ENCODE data around the gene NET1.
"Not testable (repeated sequence)": the region's sequence is repeated elsewhere in the genome, so short reads cannot be mapped to it uniquely, and the experiment has no call there.

Gene NET1

DNA sequence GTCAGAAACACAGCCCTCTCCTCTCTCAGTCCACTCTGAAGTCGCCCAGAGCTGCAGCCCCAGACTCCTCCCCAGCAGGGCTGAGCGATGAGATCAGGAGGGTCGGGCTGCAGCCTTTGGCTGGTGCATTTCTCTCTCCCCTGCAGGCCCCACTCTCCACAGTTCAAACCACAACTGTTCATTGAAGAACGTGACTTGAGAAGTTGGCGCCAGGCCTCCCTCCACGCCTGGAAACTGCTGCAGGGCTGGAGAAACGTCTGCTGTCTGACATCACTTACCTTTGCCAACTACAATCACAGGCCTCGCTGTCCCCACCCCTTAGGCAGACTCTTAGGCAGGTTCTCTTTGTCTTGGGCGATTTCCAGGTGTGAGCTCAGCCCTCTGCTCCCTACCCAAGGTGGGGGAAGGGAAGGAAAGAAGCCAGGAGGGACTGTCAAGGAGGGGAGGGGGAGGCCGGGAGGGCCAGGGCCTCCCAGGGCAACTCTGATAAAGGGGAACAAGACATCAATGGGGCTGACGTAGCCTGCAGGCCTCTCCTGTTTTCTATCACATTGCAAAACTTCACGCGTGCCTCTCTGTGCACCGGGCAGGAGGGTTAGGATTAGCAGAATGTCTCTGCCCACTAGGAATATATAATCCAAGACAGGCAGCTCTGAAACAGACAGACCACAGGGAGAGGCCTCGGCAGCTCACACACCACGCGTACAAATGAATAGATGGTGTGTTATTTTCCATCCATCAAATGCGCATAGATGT is 54.3 kb downstream of the NET1 start:
- peak; percentile 86 for DNase-seq

DNA sequence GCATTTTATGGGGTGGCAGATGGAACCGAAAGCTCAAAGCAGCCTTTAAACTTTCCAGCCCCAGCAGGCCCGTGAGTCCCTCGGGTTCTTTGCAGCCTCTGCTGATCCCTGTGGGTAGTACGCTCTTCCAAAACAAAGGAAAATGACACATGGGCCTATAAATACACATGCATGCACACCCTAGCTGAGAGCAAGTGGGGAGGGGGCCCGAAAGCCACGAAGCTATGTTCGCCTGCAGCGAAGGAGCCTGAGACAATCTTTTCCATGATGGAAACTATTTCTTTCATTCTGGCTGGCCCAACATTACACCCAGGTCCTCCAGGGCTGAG is 54.8 kb downstream of the NET1 start:
- DNase-seq = peak; percentile 70

DNA sequence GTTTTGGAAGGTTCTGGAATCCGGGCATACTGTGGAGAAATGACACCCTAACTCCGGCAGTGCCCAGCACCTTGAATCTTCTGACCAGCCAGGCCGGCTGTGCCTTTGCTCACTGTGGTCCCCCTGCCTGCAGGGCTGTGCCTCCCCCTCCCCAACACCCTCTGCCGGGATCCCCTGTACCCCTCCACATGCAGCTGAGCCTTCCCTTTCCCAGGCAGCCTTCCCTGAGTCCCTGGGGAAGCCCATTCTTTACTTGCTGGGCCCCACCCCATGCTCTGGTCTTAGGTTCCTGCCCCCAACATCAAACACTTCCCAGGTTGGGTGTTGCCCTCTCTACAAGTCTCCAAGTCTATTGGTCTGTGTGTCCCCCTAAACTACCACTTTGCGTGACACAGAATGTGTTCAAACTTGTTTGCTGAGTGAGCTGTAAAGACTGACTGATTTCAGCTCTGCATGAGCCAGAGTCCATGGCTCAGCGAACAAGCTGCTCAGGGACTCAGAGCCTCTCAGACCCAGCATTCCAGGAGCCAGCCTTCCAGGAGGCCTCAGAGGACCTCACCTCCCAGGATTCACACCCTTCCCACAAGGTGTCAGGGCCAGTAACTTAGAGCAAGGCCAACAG is 55.4 kb downstream of the NET1 start:
- DNase-seq = no peak

DNA sequence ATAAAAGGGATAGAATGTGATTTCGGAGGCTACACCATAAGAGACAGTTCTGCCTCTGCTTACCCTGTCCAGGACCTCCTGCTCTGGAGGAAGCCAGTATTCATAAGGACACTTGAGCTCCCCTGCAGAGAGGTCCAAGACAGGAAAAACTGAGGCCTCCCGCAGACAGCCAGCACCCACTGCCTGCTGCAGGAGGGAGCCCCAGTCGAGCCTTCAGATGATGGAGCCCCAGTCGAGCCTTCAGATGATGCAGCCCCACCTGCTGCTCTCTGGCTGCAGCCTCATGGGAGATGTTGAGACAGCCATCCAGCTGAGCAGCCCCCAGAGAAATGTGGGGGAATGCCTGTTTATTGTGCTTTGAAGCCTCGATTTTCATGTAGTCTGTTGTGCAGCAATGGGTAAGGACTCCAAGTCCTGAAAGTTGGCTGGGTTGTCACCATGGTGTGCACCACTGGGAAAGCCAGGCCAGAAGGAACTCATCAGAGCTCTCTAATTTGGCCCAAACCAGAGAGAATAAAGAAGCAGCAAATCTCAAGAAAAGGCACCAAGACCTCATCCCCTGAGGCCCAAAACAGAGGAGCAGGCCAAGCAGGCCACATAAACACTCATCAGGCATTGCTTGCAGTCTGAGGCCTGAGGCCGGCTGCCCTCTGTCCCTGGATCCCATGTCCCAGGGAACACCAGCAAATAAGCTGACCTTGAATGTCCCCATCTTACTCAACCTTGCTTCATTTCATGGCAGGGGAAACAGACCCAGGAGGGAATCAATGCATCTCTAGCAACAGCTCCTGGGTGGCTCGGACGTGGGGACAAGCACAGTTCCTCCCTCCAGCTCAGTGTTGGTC is 56.1 kb downstream of the NET1 start:
- DNase-seq = no peak

DNA sequence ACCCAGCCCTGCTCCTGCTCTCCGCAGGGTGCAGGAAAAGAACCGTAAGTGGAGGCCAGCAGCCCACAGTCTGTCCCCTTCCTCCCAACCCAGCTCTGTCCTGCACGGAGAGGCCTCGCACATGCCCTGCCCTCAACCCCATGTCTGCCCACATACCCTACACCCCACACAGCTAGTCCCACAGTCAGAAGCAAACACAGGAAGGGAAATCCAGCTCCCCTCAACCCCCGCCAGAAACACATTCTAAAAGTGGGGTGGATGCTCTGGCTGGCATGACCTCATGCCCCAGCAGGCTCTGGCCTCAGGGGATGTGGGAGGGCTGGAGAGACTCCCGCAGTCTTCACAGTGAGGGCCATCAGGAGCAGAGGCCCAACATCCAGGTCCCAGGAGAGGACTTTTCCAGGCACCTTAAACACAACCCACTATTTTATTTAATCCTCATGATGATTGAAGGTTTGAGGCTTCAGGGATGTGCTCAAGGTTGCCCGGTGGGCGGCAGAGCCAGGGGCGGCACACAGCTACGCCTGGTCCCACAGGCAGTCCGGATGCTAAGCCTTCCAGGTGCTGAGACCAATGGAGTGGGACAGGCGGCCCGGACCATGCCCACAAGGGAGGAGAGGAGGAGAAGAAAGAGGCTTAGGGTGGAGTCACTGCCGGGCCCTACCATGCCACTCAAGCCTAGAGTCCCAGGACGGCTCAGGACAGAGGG is 57.1 kb downstream of the NET1 start:
- DNase-seq = peak; percentile 36

DNA sequence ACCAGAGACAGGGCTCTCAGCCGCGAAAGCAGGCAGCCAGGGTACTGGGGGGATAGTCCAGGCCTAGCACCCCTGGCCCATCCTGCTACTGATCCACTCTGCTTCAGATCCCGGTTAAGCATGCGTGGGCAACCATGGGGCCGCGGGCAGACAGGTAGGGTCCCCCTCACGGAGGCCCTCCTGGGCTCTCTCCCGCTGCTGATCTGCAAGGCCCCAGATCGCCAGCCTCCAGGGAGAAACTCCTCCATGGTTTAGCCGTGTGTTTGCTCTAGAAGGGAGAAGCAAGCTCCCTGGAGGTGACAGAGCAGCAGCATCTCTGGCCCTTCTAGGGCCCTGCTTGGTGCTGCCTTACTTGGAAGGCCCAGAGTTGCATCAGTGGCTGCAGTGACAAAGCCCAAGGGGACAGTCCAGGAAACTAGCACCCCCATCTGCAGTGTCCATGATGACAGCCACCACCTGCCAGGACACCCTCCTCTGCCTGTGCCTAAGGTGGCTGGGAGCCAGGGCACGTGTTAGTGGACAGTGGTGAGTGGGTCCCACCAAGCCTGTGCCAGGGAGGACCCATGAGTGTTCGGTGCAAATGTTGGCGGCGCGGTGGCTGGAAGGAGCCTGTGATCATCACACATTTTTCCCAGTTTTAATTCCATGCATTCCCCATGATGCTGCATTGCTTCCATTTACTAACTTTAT is 57.9 kb downstream of the NET1 start:
- DNase-seq = peak; percentile 24

DNA sequence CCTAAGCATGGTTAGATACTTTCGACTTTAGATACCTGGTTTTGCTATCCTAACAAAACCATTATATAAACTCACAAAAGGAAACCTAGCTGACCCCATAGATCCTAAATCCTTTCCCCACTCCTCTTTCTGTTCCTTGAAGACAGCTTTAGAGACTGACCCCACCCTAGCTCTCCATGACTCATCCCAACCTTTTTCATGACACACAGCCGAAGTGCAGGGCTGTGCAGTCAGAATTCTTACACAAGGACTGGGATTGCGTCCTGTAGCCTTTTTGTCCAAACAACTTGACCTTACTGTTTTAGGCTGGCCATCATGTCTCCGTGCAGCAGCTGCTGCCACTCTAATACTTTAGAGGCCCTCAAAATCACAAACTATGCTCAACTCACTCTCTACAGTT is 62.3 kb downstream of the NET1 start:
- not testable (repeated sequence) for DNase-seq

DNA sequence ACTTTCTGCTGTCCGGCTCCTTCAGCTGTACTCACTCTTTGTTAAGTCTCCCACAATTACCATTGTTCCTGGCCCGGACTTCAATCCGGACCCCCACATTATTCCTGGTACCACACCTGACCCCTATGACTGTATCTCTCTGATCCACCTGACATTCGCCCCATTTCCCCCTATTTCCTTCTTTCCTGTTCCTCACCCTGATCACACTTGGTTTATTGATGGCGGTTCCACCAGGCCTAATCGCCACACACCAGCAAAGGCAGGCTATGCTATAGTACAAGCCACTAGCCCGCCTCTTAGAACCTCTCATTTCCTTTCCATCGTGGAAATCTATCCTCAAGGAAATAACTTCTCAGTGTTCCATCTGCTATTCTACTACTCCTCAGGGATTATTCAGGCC is 62.7 kb downstream of the NET1 start:
- DNase-seq = not testable (repeated sequence)

DNA sequence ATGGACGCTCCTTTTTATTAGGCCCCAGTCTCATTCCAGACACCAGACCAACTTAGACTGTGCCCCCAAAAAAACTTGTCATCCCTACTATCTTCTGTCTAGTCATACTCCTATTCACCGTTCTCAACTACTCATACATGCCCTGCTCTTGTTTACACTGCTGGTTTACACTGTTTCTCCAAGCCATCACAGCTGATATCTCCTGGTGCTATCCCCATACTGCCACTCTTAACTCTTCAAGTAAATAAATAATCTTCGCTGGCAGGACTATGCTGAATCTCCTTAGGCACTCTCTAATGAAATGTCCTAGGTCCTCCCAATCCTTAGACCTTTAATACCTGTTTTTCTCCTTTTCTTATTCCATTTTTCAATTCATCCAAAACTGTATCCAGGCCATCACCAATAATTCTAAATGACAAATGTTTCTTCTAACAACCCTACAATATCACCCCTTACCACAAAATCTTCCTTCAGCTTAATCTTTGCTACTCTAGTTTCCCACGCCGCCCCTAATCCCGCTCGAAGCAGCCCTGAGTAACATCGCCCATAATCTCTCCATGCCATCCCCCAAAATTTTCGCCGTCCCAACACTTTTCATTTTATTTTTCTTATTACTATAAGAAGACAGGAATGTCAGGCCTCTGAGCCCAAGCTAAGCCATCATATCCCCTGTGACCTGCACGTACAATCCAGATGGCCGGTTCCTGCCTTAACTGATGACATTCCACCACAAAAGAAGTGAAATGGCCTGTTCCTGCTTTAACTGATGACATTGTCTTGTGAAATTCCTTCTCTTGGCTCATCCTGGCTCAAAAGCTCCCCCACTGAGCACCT is 63.8 kb downstream of the NET1 start:
- not testable (repeated sequence) for DNase-seq

DNA sequence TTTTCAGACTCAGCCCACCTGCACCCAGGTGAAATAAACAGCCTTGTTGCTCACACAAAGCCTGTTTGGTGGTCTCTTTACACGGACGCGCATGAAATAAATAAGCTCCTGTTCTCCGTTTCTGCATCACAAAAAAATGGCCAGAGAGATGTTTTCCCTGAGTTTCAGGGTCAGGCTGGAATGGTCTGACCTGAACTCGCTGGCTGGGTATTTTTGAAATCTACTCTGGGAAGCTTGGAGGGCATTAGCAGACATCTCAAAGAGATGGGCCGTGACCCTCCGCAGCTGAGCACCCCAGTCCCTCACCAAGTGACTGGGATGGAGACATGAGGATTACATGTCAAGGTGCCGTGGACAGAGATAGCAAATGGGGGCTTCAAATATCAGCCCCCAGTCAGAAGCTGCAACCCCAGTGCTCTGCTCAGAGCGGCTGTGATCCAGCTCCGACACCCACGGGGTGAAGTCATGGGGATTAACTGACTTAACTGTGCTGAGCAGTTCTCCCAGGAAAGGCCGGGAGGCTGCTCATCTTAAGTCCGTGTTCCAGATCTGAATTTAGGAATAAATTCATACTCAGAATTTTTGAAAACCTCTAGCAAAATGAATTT is 64.7 kb downstream of the NET1 start:
- DNase-seq = peak; percentile 44

DNA sequence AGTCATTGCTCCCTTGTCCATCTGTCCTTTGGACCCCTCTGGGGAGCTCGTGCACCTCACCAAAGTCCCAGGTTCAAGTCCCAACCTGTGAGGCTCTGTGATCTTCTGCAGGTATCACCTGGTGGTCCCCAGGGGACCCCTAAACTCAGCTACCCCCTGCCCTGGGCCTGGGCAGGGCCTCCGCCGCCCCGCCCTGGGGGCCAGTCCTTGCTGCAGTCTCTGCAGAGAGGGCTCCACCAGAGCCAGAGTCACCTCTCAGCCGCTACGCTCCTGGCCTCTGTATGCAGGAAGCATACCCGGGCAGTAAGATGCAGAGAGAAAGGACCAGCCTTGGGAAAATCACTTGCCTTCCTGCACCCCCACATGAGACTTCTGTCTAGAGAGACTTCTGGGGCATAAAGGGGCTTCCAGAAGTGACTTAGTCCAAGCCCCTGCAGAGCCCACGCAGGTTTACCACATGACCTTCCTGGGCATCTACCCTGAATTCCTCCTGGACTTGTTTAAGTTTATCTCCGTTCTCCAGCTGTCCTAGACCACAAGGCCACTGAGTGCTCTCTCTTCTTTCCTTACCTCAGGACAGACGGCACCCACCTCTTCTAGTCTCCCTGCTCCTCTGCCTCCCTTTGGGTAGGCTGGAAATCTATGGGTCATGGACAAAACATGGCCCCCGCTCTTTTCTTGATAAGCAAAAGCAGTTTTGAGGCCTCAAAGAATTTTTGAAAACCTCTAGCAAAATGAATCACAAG is 65.8 kb downstream of the NET1 start:
- DNase-seq = peak; percentile 34

DNA sequence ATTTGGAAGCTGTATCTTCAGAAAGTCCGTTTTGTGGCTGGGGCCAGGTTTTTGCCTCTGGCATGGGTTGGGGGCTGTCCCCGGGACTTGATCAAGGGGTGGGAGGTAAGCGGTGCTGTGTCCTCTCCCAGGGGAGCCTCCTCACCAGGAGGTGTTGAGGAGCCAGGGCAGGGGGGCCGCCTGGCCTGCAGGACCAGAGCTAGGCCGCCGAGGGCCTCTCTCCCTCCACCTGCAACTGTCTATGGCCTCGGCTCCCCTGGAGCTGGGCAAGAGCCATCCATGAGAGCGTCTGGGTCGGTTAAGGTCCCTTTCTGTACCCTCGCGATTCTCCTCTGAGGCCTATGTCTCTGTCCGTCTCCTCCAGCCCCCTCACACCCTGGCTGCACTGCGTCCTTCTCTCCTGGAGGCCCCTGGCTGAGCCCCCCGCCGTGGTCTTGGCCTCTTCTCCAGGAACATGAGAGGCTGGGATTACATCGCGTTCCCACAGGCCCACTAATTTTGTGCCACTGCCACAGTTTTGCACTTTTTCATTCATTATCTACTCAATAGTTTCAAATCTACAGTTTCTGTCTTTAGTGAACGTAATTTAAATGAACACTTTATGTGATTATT is 66.4 kb downstream of the NET1 start:
- DNase-seq = peak; percentile 39

DNA sequence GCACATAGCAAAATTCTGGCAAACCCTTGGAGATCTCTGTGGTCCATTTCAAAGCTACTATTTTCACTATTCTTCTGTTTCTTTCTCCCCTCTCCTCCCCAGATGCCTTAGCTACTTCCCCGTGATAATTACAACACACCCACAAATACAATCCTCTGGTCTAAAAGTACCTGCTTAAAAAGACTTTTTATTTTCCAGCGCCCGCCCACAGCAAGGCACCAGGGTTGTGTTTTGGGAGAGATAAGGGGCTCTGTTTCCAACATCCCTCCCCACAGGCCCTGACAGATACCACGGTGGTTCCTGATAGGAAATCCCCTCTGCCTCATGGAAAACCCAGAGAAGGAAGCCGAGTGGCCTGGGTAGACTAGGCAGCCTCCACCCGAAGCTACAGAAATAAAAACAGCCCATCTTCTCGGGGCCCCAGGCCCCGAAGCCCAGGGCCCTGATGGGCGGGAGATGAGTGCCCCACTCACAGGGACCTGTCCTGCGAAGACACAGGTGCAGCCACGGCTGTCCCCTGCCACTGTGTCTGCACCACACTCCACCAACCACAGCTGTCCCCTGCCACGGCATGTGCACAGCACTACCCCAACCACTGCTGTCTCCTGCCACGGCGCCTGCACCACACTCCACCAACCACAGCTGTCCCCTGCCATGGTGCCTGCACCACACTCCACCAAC is 67.3 kb downstream of the NET1 start:
- peak; percentile 30 for DNase-seq

DNA sequence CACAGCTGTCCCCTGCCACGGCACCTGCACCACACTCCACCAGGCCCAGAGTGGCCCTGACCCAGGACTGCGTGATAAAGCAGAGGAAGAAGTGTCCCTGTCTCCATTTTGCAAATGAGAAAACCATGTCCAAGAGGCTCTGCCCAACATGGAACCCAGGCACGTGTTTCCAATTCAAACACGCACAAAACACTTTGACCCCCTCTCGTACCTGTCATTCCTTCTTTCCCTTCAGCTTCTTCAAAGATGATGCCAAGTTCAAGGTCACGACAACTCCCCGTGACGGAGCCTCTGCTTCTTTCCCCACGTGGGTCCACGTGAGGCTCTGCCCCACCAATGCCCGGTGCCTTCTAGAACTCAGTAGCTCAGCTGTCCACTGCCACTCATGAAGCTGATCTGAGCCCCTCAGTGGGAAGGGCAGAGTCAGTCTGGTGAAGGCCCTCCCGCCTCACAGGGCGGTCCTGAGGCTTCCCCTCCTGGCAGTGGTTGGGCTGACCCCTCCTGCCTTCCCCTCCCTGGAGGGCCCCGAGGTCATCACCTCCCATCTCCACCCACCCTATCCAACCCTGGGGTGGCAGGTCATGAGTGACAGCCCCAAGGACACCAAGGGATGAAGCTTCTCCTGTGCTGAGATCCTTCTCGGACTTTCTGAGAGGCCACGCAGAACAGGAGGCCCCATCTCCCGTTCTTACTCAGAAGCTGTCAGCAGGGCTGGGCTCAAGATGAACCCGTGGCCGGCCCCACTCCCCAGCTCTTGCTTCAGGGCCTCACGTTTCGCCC is 68.0 kb downstream of the NET1 start:
- DNase-seq = no peak

DNA sequence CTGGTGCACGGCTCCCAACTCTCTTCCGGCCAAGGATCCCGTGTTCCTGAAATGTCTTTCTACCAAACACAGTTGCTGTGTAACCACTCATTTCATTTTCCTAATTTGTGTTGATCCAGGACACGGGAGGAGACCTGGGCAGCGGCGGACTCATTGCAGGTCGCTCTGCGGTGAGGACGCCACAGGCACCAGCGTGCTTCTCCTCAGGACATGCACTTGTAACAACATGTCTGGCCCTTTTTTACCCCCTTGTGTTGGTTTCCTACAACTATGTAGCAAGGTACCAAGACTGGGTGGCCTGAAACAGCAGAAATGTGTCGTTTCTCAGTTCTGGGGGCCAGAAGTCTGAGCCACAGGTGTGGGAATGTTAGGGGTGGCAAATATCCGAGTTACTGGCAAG is 68.8 kb downstream of the NET1 start:
- no peak for DNase-seq

DNA sequence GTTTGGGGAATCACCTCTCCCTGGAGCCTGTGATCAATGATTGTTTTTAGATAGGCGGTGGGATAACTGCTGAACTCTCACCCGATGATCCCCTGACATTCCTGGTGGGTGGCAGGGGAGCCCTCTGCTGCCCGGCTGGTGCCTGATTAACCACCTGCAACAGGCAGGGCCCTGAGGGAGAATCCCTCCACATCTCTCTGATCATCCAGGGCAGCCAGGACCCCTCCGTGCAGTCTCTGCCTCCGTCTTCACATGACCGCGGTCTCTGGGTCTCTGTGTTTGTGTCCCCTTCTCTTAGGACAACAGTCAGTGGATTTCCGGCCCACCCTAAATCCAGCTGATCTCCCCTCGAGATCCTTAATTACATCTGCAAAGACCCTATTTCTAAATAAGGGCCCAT is 69.7 kb downstream of the NET1 start:
- no peak for DNase-seq

DNA sequence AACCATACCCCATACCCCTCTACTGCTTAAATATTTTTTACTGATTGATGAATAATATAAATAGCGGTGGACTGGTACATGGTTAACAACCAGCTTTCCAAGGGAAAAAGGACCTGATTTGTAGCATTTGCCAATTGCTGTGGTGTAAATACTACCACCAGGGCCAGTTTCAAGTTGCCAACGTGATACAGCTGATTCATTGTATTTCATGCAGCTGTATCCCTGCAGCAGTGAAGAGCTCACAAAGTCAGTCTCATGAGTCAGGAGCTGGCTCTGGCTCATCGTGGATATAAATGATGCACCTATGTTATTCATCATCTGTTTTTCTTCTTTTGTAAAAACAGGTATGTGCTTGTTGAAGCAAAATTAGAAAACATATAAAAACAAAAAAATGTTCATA is 71.8 kb downstream of the NET1 start:
- no peak for DNase-seq

DNA sequence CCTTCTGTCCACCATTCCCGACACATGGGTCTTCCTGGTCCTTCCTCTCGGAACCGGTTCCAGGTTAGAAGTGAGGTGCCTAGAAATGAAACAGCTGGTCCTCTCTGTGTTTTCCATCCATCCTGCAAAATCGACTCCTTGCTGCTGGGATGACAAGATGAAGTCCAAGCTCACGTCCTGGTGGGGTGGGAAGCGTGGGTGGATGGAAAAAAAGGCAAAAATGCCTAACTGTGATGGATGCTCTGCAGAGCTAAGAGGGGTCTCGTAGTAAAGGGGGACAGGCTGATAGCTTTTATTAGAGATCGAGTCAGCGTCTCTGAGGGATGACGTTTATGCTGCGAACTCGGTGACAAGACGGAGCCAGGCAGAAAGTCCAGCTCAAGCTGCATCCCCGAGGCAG is 72.9 kb downstream of the NET1 start:
- no peak for DNase-seq
